GM12865 (cell line): ENCODE data around the gene KNDC1.

Experiments
- DNase-seq: peaks from one replicate; pipeline ENCODE4 v3.0.0; 2010; ENCODE audit warnings: low read depth
- H3K4me3 ChIP-seq: 2 replicates; pipeline ENCODE4 v1.5.1; 2011; ENCODE audit warnings: mild to moderate bottlenecking, low read depth, low read length, control low read depth
- CTCF ChIP-seq: IDR thresholded peaks from 2 replicates; pipeline ENCODE4 v1.5.1; 2011; ENCODE audit warnings: low read length, control low read depth, low read depth, inconsistent platforms; ENCODE audit not compliant: insufficient read depth; ENCODE audit errors: missing control alignments

The KNDC1 gene

DNA sequence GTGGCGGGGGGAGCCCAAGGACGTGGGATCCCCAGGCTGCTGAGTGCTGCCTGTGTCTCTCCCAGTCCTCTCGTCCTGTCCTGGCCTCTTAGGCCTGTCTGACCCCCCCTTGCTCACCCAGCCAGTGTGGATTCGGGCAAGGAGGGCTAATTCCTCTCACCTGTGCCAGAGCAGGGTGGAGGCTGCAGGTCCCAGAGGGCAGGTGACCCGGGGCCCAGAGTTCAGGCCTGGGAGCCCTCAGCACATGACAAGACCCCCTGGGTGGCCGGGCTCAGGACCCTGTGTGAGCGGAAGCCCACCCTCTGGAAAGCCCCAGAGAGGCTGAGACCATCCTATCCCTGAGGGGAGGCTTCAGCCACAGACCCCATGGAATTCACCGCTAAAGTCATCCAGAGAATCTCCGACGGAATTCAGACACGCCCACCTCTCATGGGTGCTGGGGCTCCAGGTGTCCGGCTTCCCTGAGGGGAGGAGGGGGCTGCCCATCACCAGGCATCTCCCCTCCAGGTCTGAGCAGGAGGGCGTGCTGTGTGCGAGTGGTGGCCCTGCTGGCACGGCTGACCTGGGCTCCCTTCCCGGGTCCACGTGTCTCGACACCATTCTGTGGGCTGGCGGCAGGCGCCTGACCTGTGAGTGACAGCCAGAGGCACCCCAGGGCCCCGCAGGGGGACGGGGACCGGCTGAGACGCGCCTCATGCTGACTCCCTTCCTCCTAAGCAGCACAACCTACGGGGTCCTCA, 5.0 kb downstream of the KNDC1 start:
- no peak for TF ChIP-seq CTCF
- no peak overlapping the region for H3K4me3 ChIP-seq
- no peak for DNase-seq

- no peak for DNase-seq
- no peak for TF ChIP-seq CTCF
- no peak overlapping the region for H3K4me3 ChIP-seq
Observed at GRCh38 chr10:133165556-133166503, 5.8 kb downstream of the KNDC1 start.

DNA sequence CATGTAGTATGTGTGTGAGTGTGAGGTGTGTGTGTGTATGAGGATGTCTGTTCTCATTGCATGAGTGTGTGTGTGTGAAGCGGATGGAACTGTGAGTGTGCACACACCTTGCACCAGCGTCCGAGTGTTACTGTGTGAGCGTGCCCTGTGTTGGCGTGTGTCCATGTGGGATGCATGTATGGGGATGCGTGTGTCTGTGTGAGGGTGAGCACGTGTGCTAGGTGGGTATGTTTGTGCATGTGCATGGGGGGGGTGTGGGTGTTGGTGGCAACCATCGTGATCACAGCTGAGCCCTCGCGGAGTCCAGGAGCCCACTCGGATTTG, 6.4 kb downstream of the KNDC1 start:
- TF ChIP-seq CTCF = no peak
- DNase-seq = no peak
- H3K4me3 ChIP-seq = no peak overlapping the region

DNA sequence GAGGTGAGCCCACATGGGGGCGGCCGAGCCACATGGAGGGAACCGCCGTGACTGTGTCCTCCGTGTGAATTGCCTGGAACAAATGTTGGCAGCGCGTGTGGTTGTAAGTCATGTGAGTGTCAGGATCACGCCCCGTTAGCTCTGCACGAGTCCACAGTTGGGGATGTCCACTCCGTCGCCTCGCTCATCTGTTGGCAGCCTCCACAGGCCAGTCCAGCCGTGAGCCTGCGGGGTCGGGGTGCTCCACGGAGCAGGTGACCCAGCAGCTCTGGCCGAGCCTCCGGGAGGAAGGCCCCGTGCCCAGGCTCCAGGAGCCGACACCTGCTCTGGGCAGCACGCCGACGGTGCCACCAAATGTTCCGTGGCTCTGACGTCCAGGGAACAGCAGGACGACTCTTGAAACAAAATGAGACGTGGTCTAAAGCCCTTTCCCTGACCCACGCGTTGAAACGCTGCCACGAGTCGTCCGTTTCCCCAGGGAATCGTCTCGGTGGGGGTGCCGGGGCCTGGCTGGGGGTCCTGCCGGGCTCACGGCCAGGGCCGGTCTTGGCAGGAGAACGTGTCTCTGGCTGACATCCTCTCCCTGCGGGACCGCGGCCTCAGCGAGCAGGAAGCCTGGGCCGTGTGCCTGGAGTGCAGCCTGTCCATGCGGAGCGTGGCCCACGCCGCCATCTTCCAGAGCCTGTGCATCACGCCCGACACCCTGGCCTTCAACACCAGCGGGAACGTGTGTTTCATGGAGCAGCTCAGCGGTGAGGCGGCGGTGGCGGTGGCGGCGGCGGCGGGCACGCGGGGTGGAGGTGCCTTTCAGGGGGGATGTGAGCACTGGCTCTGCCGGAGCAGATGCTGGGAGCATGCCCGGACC, 7.0 kb downstream of the KNDC1 start:
- no peak overlapping the region for H3K4me3 ChIP-seq
- no peak for DNase-seq
- TF ChIP-seq CTCF = no peak

DNA sequence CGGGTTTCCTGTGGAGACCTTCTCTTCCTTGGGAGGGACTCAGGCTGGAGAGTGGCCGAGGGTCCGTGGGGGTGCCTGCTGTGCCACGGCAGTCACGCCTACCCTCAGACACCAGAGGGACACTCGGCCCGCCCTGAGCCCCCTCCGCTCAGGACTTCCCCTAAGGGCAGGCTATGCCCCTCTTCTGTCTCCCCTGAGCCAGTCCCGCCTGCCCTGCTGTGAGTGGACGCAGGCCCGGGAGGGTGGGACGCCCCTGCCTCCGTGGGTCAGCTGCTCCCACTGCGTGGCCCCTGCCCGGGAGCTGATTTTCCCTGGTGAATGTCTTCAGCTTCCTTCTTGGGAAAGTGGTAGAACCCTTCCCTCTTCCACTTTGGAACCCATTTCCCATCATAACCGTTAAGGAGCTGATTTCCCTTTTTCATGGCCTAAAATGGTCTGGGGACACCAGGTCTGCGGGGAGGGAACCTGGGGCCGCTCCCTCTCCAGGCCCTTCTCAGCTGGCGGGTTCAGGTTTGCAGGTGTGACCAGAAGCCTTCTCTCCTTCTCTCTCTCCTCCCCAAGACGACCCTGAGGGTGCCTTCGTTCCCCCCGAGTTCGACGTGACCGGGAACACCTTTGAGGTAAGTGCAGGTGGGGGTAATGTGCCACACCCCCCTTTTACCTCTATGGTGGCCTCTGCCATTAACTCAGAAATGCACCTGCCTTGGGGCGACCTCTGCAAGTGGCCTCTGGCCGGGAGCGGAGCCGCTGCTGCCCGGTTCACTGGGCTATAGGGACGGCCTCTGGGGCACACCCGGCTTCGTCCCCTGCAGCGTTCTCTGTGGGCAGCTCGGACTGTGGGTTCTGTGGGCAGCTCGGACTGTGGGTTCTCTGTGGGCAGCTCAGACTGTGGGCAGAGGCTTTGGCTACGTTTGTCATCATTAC, 7.9 kb downstream of the KNDC1 start:
- H3K4me3 ChIP-seq = no peak overlapping the region
- no peak for TF ChIP-seq CTCF
- no peak for DNase-seq

DNA sequence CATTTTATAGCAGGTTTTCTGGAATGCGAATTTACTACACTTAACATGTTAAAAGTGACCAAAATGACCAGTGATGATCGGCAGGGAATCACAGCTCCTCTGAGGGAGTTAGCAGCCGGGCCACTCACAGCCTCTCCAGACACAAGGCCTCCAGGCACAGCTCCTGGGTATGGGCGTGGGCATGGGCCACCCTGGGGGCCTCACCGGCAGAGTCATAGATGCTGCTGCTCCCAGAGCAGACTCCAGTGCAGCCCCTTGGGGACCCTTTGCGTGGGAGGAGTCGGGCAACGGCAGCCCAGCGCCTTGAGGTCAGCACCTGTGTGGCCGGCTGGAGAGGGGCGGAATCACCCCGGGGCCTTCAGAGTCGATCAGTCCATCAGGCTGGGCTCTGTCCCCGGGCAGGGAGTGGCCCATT, 8.6 kb downstream of the KNDC1 start:
- no peak for DNase-seq
- no peak overlapping the region for H3K4me3 ChIP-seq
- no peak for TF ChIP-seq CTCF
